ENCODE results near the gene SLC4A2.

DNA sequence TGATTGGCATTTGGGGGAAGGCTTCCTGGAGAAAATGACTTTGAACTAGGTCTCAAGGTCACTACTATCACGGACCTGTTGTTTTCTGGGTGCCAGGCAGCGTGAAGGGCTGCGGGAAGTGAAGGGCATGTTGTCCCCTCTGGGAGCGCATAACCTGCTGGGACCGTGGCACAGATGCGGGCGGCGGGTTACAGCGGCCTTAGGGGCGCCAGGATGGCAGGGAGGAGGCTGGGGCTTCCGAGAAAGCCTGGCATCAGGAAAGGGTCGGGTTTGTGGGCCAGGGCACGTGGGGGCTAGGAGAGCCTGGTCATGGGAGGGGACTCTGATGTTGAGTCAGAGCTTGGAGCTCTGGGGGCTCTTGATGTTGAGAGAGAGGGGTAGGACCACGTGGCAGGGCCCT lies 6.1 kb downstream of the SLC4A2 start:
- no peak for TF ChIP-seq CTCF (IDR thresholded peaks at IDR 0.05)
- no peak for TF ChIP-seq POLR2A (IDR thresholded peaks at IDR 0.05)
